ENCODE results near the gene PLEKHN1. TPM values are rescaled to one million over a fixed set of nuclear protein-coding genes. Genes with fewer than 3 reads are reported as not detected.

The PLEKHN1 gene
- total RNA-seq, 1 experiment from 2014 or later: not detected

- CTCF ChIA-PET: no interaction called here
- Histone ChIP-seq H3K4me1 (ENCODE audit: insufficient read depth, low read length, poor library complexity, severe bottlenecking) (peaks cover 62% of the 10 kb centered on the region), H3K4me3 (ENCODE audit: low read depth, low read length, poor library complexity, severe bottlenecking) (no peak overlapping the region), H3K27me3 (replicated peaks; ENCODE audit: insufficient read depth, low read depth, low read length, poor library complexity) (no peaks in the 10 kb centered on the region), H3K27ac (ENCODE audit: low read depth, low read length, poor library complexity, severe bottlenecking) (peak overlapping the region; percentile 7), H3K36me3 (ENCODE audit: insufficient read depth, low read length, poor library complexity, severe bottlenecking) (no peaks in the 10 kb centered on the region), H3K9me3 (ENCODE audit: low read depth, low read length, poor library complexity, severe bottlenecking) (no peaks in the 10 kb centered on the region)
- TF ChIP-seq, protein P1, sequence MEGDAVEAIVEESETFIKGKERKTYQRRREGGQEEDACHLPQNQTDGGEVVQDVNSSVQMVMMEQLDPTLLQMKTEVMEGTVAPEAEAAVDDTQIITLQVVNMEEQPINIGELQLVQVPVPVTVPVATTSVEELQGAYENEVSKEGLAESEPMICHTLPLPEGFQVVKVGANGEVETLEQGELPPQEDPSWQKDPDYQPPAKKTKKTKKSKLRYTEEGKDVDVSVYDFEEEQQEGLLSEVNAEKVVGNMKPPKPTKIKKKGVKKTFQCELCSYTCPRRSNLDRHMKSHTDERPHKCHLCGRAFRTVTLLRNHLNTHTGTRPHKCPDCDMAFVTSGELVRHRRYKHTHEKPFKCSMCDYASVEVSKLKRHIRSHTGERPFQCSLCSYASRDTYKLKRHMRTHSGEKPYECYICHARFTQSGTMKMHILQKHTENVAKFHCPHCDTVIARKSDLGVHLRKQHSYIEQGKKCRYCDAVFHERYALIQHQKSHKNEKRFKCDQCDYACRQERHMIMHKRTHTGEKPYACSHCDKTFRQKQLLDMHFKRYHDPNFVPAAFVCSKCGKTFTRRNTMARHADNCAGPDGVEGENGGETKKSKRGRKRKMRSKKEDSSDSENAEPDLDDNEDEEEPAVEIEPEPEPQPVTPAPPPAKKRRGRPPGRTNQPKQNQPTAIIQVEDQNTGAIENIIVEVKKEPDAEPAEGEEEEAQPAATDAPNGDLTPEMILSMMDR (conservative IDR thresholded peaks at IDR 0.05; ENCODE audit: low read depth, low read length): no peak
- TF ChIP-seq EZH2 (IDR thresholded peaks at IDR 0.05; ENCODE audit: borderline replicate concordance, low read depth, low read length, poor library complexity, severe bottlenecking): no peak
- POLR2A ChIA-PET (ENCODE audit: low non-redundant PET): interaction anchor here (0.6 kb wide), 1 partner anchor 38 kb away, joined by 7 read pairs; no protein-coding TSS in a partner anchor
- DNase-seq (ENCODE audit: low spot score): no peak
- intact Hi-C loops (cut with micrococcal nuclease; ENCODE audit: unreplicated experiment): no loop called here
- BruUV-seq (replicated peaks): no TSS peak
These were observed 33.3 kb upstream of the PLEKHN1 start for GRCh38 chr1:932776-933602.

DNA sequence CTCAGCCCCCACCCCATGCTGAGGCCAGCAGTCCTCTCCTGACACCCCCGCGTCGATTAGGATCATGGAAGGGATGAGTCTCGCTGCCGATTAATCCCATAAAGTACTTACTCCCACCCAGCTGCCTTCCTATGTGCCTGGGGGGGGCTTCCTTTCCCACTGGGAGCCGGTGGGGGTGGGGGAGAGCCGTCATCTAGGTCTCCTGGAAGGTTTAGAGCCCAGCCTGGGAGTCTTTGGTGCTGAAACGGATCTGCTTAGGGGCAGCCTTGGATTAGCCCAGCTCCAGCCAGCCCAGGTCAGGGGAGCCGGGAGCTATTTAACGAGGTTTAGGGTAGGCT lies 32.7 kb upstream of the PLEKHN1 start:
- peak; percentile 77 for DNase-seq (ENCODE audit: low spot score)
- no peak overlapping the region for H3K4me3 ChIP-seq (ENCODE audit: low read depth, low read length, poor library complexity, severe bottlenecking)
- ChIA-PET CTCF (no interaction called here), POLR2A (ENCODE audit: low non-redundant PET) (interaction anchor here (0.6 kb wide), 1 partner anchor 38 kb away, joined by 7 read pairs; no protein-coding TSS in a partner anchor)
- H3K27me3 ChIP-seq (replicated peaks; ENCODE audit: insufficient read depth, low read depth, low read length, poor library complexity): no peaks in the 10 kb centered on the region
- no TSS peak for BruUV-seq (replicated peaks)
- TF ChIP-seq EZH2 (IDR thresholded peaks at IDR 0.05; ENCODE audit: borderline replicate concordance, low read depth, low read length, poor library complexity, severe bottlenecking): no peak
- TF ChIP-seq, protein P1 (conservative IDR thresholded peaks at IDR 0.05; ENCODE audit: low read depth, low read length): no peak
- H3K9me3 ChIP-seq (ENCODE audit: low read depth, low read length, poor library complexity, severe bottlenecking): no peaks in the 10 kb centered on the region
- intact Hi-C loops (cut with micrococcal nuclease; ENCODE audit: unreplicated experiment): no loop called here
- no peak overlapping the region for H3K27ac ChIP-seq (ENCODE audit: low read depth, low read length, poor library complexity, severe bottlenecking)
- H3K36me3 ChIP-seq (ENCODE audit: insufficient read depth, low read length, poor library complexity, severe bottlenecking): no peaks in the 10 kb centered on the region
- peaks cover 63% of the 10 kb centered on the region for H3K4me1 ChIP-seq (ENCODE audit: insufficient read depth, low read length, poor library complexity, severe bottlenecking)

DNA sequence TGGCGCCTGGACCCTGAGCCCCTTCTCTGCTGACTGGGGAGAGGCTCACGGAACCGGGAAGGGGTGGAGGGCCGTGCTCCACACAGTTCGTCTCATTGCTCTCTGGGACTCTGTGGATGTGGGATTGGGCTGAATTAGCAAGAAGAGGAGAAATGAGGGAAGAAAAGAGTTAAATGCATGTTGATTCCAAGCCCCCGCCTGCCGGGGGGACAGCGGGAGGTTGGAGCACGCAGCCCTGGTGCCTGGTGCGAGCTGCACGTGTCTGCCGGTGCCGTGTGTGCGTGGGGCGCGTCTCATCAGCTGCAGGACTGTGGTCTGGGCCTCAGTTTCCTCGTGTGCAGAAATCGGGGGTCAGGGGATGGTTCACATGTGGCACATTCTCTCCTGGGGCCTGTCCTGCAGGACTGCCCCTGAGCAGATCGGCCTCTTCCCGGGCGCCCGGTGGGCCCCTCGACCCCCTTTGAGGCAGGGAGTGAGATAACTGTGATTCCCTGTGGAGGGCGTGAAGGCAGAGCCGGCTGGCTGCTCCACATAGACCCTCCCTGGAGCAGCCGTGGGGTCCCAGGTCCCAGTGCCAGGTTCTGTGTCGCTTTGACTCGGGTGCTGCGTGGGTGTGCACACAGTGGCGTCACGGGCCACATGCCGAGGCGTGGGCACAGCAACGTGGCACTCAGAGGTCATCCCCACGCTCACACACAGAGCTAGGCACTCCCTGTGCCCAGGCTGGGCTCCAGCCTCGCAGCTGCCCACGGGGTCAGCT lies 31.1 kb upstream of the PLEKHN1 start:
- H3K27ac ChIP-seq (ENCODE audit: low read depth, low read length, poor library complexity, severe bottlenecking): peak overlapping the region; percentile 57
- intact Hi-C loops (cut with micrococcal nuclease; ENCODE audit: unreplicated experiment): no loop called here
- peak overlapping the region; percentile 18 for H3K4me3 ChIP-seq (ENCODE audit: low read depth, low read length, poor library complexity, severe bottlenecking)
- H3K36me3 ChIP-seq (ENCODE audit: insufficient read depth, low read length, poor library complexity, severe bottlenecking): no peaks in the 10 kb centered on the region
- peak; percentile 82 for DNase-seq (ENCODE audit: low spot score)
- ChIA-PET POLR2A (ENCODE audit: low non-redundant PET) (no interaction called here), CTCF (no interaction called here)
- BruUV-seq (replicated peaks): no TSS peak
- peaks cover 73% of the 10 kb centered on the region for H3K4me1 ChIP-seq (ENCODE audit: insufficient read depth, low read length, poor library complexity, severe bottlenecking)
- H3K27me3 ChIP-seq (replicated peaks; ENCODE audit: insufficient read depth, low read depth, low read length, poor library complexity): no peaks in the 10 kb centered on the region
- TF ChIP-seq EZH2 (IDR thresholded peaks at IDR 0.05; ENCODE audit: borderline replicate concordance, low read depth, low read length, poor library complexity, severe bottlenecking): no peak
- TF ChIP-seq, protein P1 (conservative IDR thresholded peaks at IDR 0.05; ENCODE audit: low read depth, low read length): no peak
- H3K9me3 ChIP-seq (ENCODE audit: low read depth, low read length, poor library complexity, severe bottlenecking): no peaks in the 10 kb centered on the region

Data from A673 (cell line).